ENCODE data around the gene ABHD16A. TPM values are rescaled to one million over a fixed set of nuclear protein-coding genes. Genes with fewer than 3 reads are reported as not detected.

The ABHD16A gene
- total and polyA plus RNA-seq, 2 of the 13 experiments (the other 11 are each of a cell fraction or from before 2014, with no cell fraction given) = 43.5 to 45.4 TPM

DNA sequence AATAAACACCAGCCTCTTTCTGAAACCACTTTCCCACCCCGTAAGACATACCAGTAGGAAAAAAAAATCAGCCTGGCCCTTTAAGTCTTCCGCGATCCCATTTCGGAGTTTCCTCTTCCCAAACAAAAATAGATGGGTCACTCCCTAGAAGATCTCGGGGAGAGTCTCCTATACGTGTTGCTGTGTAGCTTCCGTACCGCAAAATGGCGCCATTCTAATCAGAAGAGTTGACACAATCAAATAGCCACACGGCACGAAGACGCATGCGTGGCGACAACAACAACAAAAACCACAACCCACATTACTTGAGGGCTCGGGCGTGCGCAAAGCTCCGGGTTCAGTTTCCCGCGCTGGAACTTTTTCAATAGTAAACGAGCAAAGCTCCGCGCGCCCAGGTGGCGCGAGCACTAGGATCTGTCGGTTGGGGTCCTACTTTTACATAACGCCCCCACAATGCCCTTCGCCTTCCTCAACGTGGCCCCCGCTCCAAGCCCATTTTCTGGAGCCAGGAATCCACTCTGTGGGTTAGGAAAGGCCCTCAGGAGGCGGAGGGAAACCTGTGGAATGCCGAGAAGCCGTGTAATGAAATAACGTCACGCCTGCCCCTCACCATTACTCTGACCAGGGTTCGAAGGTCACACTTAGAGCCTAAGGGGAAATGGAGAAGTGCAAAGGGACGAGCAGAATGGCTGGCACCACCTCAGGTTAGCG lies 38.2 kb downstream of the ABHD16A start, which contains the start of gene GPANK1 (continued):
- TF ChIP-seq E2F5 (CRISPR knock-in tag; conservative IDR thresholded peaks at IDR 0.05) (peak; percentile 89; the same call in 1 of the 2 replicates), STAG1 (CRISPR knock-in tag; IDR thresholded peaks at IDR 0.05) (0 out of 2 replicates have a peak, but pooled peaks have one; percentile 11), ZNF34 (CRISPR knock-in tag; IDR thresholded peaks at IDR 0.05; ENCODE audit: borderline replicate concordance) (no peak), SMC3 (IDR thresholded peaks at IDR 0.05; ENCODE audit: low read length) (no peak), NFIC (IDR thresholded peaks at IDR 0.05; ENCODE audit: low read length) (peak; percentile 39; the same call in 1 of the 2 replicates), ZNF784 (CRISPR knock-in tag; IDR thresholded peaks at IDR 0.05; ENCODE audit: borderline replicate concordance) (peak; percentile 51; the same call in 1 of the 2 replicates), ZNF646 (CRISPR knock-in tag; IDR thresholded peaks at IDR 0.05) (peak; percentile 96), ATF7 (IDR thresholded peaks at IDR 0.05) (no peak), ATF7 (CRISPR knock-in tag; IDR thresholded peaks at IDR 0.05) (peak; percentile 74; the same call in 1 of the 2 replicates), TBL1XR1 (IDR thresholded peaks at IDR 0.05; ENCODE audit: borderline replicate concordance, low read length, partially characterized antibody) (no peak)
- TF ChIP-seq, protein P1, sequence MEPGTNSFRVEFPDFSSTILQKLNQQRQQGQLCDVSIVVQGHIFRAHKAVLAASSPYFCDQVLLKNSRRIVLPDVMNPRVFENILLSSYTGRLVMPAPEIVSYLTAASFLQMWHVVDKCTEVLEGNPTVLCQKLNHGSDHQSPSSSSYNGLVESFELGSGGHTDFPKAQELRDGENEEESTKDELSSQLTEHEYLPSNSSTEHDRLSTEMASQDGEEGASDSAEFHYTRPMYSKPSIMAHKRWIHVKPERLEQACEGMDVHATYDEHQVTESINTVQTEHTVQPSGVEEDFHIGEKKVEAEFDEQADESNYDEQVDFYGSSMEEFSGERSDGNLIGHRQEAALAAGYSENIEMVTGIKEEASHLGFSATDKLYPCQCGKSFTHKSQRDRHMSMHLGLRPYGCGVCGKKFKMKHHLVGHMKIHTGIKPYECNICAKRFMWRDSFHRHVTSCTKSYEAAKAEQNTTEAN (CRISPR knock-in tag; conservative IDR thresholded peaks at IDR 0.05) = peak; percentile 41
- TF ChIP-seq, protein P2, sequence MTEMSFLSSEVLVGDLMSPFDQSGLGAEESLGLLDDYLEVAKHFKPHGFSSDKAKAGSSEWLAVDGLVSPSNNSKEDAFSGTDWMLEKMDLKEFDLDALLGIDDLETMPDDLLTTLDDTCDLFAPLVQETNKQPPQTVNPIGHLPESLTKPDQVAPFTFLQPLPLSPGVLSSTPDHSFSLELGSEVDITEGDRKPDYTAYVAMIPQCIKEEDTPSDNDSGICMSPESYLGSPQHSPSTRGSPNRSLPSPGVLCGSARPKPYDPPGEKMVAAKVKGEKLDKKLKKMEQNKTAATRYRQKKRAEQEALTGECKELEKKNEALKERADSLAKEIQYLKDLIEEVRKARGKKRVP (CRISPR knock-in tag; IDR thresholded peaks at IDR 0.05) = no peak; a peak in 2 of 4 replicates
- TF ChIP-seq, protein P3, sequence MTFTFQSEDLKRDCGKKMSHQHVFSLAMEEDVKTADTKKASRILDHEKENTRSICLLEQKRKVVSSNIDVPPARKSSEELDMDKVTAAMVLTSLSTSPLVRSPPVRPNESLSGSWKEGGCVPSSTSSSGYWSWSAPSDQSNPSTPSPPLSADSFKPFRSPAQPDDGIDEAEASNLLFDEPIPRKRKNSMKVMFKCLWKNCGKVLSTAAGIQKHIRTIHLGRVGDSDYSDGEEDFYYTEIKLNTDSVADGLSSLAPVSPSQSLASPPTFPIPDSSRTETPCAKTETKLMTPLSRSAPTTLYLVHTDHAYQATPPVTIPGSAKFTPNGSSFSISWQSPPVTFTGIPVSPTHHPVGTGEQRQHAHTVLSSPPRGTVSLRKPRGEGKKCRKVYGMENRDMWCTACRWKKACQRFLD (CRISPR knock-in tag; IDR thresholded peaks at IDR 0.05; ENCODE audit: borderline replicate concordance) = peak; percentile 62; the same call in 1 of the 2 replicates
